ENCODE measurements around the gene UIMC1. TPM values are rescaled to one million over a fixed set of nuclear protein-coding genes. Genes with fewer than 3 reads are reported as not detected.

Gene UIMC1
- polyA plus RNA-seq, 1 donor (not counting 4 experiments of a cell fraction or from before 2014, with no cell fraction given), result 29.0 TPM

DNA sequence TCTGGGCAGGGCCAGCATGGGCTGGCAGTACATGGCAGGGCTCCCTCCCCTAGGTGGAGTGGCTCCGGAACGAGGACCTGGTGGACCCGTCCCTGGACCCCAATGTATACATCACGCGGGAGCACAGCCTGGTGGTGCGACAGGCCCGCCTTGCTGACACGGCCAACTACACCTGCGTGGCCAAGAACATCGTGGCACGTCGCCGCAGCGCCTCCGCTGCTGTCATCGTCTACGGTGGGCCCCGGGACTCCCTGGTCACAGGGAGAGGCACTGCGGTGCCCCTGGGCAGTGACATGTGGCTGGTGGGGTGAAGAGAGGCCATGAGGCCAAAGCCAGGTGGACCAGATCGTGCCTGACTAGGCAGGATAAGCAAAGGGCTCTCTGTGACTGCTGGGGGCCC is 137.8 kb downstream of the UIMC1 start:
- Histone ChIP-seq H3K4me3 (ENCODE audit: control insufficient read depth in 2 of 3, extremely low read depth in 1 of 3, insufficient read depth in 2 of 3, low read depth in 1 of 3, low read length in 3 of 3) (no peak overlapping the region), H3K79me2 (ENCODE audit: control insufficient read depth, insufficient read depth, low read length) (no peaks in the 10 kb centered on the region), H3K9me1 (ENCODE audit: control insufficient read depth, extremely low read depth, insufficient read depth, low read length) (no peaks in the 10 kb centered on the region), H2AFZ (ENCODE audit: control insufficient read depth, low read length) (no peak overlapping the region), H3K27ac (ENCODE audit: control insufficient read depth, insufficient read depth, low read length) (no peak overlapping the region), H3K9ac (ENCODE audit: control insufficient read depth, extremely low read depth, insufficient read depth, low read length) (no peak overlapping the region), H3K4me2 (ENCODE audit: control insufficient read depth, extremely low read depth, insufficient read depth, low read depth, low read length) (no peak overlapping the region), H3K9me3 (ENCODE audit: control insufficient read depth, low read depth, low read length) (no peaks in the 10 kb centered on the region), H3K27me3 (ENCODE audit: control insufficient read depth, extremely low read depth, insufficient read depth, low read length) (peaks cover 31% of the 10 kb centered on the region), H4K20me1 (ENCODE audit: control insufficient read depth, extremely low read depth, insufficient read depth, low read length) (no peaks in the 10 kb centered on the region), H3K36me3 (ENCODE audit: control insufficient read depth in 2 of 2, extremely low read depth in 1 of 2, insufficient read depth in 2 of 2, low read length in 2 of 2) (no peaks in the 10 kb centered on the region), H3K4me1 (ENCODE audit: control insufficient read depth, extremely low read depth, insufficient read depth, low read length) (peaks cover 2% of the 10 kb centered on the region)
- FAIRE-seq, result no peak
- TF ChIP-seq EZH2 (IDR thresholded peaks at IDR 0.05; ENCODE audit: low read length), result no peak
- TF ChIP-seq, protein P1, sequence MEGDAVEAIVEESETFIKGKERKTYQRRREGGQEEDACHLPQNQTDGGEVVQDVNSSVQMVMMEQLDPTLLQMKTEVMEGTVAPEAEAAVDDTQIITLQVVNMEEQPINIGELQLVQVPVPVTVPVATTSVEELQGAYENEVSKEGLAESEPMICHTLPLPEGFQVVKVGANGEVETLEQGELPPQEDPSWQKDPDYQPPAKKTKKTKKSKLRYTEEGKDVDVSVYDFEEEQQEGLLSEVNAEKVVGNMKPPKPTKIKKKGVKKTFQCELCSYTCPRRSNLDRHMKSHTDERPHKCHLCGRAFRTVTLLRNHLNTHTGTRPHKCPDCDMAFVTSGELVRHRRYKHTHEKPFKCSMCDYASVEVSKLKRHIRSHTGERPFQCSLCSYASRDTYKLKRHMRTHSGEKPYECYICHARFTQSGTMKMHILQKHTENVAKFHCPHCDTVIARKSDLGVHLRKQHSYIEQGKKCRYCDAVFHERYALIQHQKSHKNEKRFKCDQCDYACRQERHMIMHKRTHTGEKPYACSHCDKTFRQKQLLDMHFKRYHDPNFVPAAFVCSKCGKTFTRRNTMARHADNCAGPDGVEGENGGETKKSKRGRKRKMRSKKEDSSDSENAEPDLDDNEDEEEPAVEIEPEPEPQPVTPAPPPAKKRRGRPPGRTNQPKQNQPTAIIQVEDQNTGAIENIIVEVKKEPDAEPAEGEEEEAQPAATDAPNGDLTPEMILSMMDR (optimal IDR thresholded peaks at IDR 0.05 in 1 of 3, IDR thresholded peaks at IDR 0.05 in 1 of 3, conservative IDR thresholded peaks at IDR 0.05 in 1 of 3; ENCODE audit: extremely low read depth in 1 of 3, insufficient read depth in 2 of 3, low read length in 3 of 3), result no peak
- dilution Hi-C loops (cut with MboI; ENCODE audit: extremely low pct_ligation_motif_present, low sequenced_read_pairs), result no loop called here
- DNase-seq (ENCODE audit: low read depth, low spot score), result no peak

- Histone ChIP-seq H3K27ac (ENCODE audit: control insufficient read depth, insufficient read depth, low read length) (no peak overlapping the region), H3K36me3 (ENCODE audit: control insufficient read depth in 2 of 2, extremely low read depth in 1 of 2, insufficient read depth in 2 of 2, low read length in 2 of 2) (no peaks in the 10 kb centered on the region), H3K9ac (ENCODE audit: control insufficient read depth, extremely low read depth, insufficient read depth, low read length) (no peak overlapping the region), H3K4me2 (ENCODE audit: control insufficient read depth, extremely low read depth, insufficient read depth, low read depth, low read length) (no peak overlapping the region), H3K4me3 (ENCODE audit: control insufficient read depth in 2 of 3, extremely low read depth in 1 of 3, insufficient read depth in 2 of 3, low read depth in 1 of 3, low read length in 3 of 3) (no peak overlapping the region), H3K27me3 (ENCODE audit: control insufficient read depth, extremely low read depth, insufficient read depth, low read length) (peaks cover 33% of the 10 kb centered on the region), H3K79me2 (ENCODE audit: control insufficient read depth, insufficient read depth, low read length) (no peaks in the 10 kb centered on the region), H2AFZ (ENCODE audit: control insufficient read depth, low read length) (no peak overlapping the region), H3K9me1 (ENCODE audit: control insufficient read depth, extremely low read depth, insufficient read depth, low read length) (no peaks in the 10 kb centered on the region), H4K20me1 (ENCODE audit: control insufficient read depth, extremely low read depth, insufficient read depth, low read length) (no peaks in the 10 kb centered on the region), H3K4me1 (ENCODE audit: control insufficient read depth, extremely low read depth, insufficient read depth, low read length) (no peaks in the 10 kb centered on the region), H3K9me3 (ENCODE audit: control insufficient read depth, low read depth, low read length) (no peaks in the 10 kb centered on the region)
- TF ChIP-seq, protein P1 (optimal IDR thresholded peaks at IDR 0.05 in 1 of 3, IDR thresholded peaks at IDR 0.05 in 1 of 3, conservative IDR thresholded peaks at IDR 0.05 in 1 of 3; ENCODE audit: extremely low read depth in 1 of 3, insufficient read depth in 2 of 3, low read length in 3 of 3), result no peak
- no peak for TF ChIP-seq EZH2 (IDR thresholded peaks at IDR 0.05; ENCODE audit: low read length)
- DNase-seq (ENCODE audit: low read depth, low spot score) (no peak), FAIRE-seq (no peak)
- dilution Hi-C loops (cut with MboI; ENCODE audit: extremely low pct_ligation_motif_present, low sequenced_read_pairs), result no loop called here
Observed at GRCh38 chr5:176868126-176868525, 138.5 kb downstream of the UIMC1 start.
